Naive thymus-derived CD4-positive, alpha-beta T cell (primary cell): Measurements from ENCODE around the gene SLC19A1. TPM values are rescaled to one million over a fixed set of nuclear protein-coding genes. Genes with fewer than 3 reads are reported as not detected.
A peak's percentile ranks its signal among the peaks of the same experiment; 100 is the strongest.

ENCODE experiments used
- ATAC-seq: fragments of 150-1000 bp; cut with Tn5 transposase; 2 replicates; pipeline ENCODE4 v1.10.0; 2021; ENCODE audit warnings: mild to moderate bottlenecking, moderate library complexity
- CTCF ChIA-PET: fragments of 350-600 bp; sonication (Branson Sonifier 250); formaldehyde crosslinking; loops from one replicate; lab custom pipeline; 2021; ENCODE audit warnings: antibody characterized with exemption; lab: Charles Lee
- POLR2A ChIA-PET: fragments of 350-600 bp; sonication (Branson Sonifier 250); formaldehyde crosslinking; loops from one replicate; lab custom pipeline; 2021; ENCODE audit warnings: antibody characterized with exemption, inconsistent platforms; lab: Charles Lee
- DNase-seq, 9 donors: peaks; one replicate each; pipeline versions ENCODE4 v3.0.0 to v3.0.0-alpha.2; 2020 to 2022; ENCODE audit warnings: mixed read lengths in 1 of 9
- H3K27ac ChIP-seq: one replicate; pipeline ENCODE4 v1.7.0; 2013; ENCODE audit warnings: mild to moderate bottlenecking, low read depth, low read length, moderate library complexity
- H3K27me3 ChIP-seq, 2 donors: one replicate each; pipeline ENCODE4 v1.7.0; 2013; ENCODE audit warnings: low read length in 2 of 2, mild to moderate bottlenecking in 2 of 2, moderate library complexity in 2 of 2; ENCODE audit not compliant: control insufficient read depth in 2 of 2, insufficient read depth in 2 of 2
- H3K36me3 ChIP-seq, 3 experiments: 1 replicate in 2 of 3; 2 replicates in 1 of 3; pipeline ENCODE4 v1.7.0; 2013; ENCODE audit warnings: low read length in 3 of 3, mild to moderate bottlenecking in 3 of 3, moderate library complexity in 1 of 3; ENCODE audit not compliant: insufficient read depth in 3 of 3, control insufficient read depth in 2 of 3
- H3K4me1 ChIP-seq, 2 donors: one replicate each; pipeline ENCODE4 v1.7.0; 2013; ENCODE audit warnings: low read length in 2 of 2, mild to moderate bottlenecking in 2 of 2, moderate library complexity in 1 of 2; ENCODE audit not compliant: control insufficient read depth in 2 of 2, insufficient read depth in 2 of 2
- H3K4me3 ChIP-seq: 2 replicates; pipeline ENCODE4 v1.7.0; 2013; ENCODE audit warnings: mild to moderate bottlenecking, low read length
- H3K9me3 ChIP-seq, 3 experiments: 1 replicate in 2 of 3; 2 replicates in 1 of 3; pipeline ENCODE4 v1.7.0; 2013; ENCODE audit warnings: low read length in 3 of 3; ENCODE audit not compliant: control insufficient read depth in 2 of 3
- H3K27ac Mint-ChIP-seq, 9 donors: one replicate each; pipeline ENCODE4 v1.8.0; 2020 to 2022; ENCODE audit warnings: mixed read lengths in 9 of 9, mild to moderate bottlenecking in 8 of 9, moderate library complexity in 5 of 9, inconsistent platforms in 2 of 9
- H3K27me3 Mint-ChIP-seq, 5 donors: one replicate each; pipeline ENCODE4 v1.8.0; 2021 to 2022; ENCODE audit warnings: mixed read lengths in 5 of 5, mild to moderate bottlenecking in 1 of 5
- H3K36me3 Mint-ChIP-seq, 5 donors: one replicate each; pipeline ENCODE4 v1.8.0; 2020 to 2022; ENCODE audit warnings: mixed read lengths in 5 of 5, mild to moderate bottlenecking in 3 of 5, inconsistent platforms in 1 of 5
- H3K4me1 Mint-ChIP-seq, 7 donors: one replicate each; pipeline ENCODE4 v1.8.0; 2020 to 2022; ENCODE audit warnings: mixed read lengths in 7 of 7, mild to moderate bottlenecking in 3 of 7, inconsistent platforms in 1 of 7
- H3K4me3 Mint-ChIP-seq, 10 donors: one replicate each; pipeline ENCODE4 v1.8.0; 2020 to 2022; ENCODE audit warnings: mild to moderate bottlenecking in 10 of 10, mixed read lengths in 10 of 10, moderate library complexity in 6 of 10, inconsistent platforms in 2 of 10
- H3K9me3 Mint-ChIP-seq, 11 donors: one replicate each; pipeline ENCODE4 v1.8.0; 2020 to 2022; ENCODE audit warnings: mixed read lengths in 11 of 11, mild to moderate bottlenecking in 4 of 11, inconsistent platforms in 1 of 11, moderate library complexity in 1 of 11
- intact Hi-C, 2 donors: fragments of 100-400 bp; cut with micrococcal nuclease; formaldehyde crosslinking; loops; one replicate each; pipeline ENCODE4 v1.15.1; 2023
- polyA plus RNA-seq, 2 donors: library from polyadenylated mRNA; unstranded; fragments of 300-500 nt; fragmentation: Illumina TruSeq; gene quantifications; one replicate each; pipeline ENCODE4 v1.2.3, GENCODE V29; 2021
- total RNA-seq, 6 experiments: library from RNA in 5 of 6; stranded (reverse) in 5 of 6; gene quantifications; 1 replicate in 5 of 6; 2 replicates in 1 of 6; pipeline ENCODE4 v1.2.3 and lab custom pipeline; 2021 to 2026

Gene SLC19A1
- total and polyA plus RNA-seq, 7 experiments from 2014 or later = 10.5 to 49.1 (median 15.6) TPM

DNA sequence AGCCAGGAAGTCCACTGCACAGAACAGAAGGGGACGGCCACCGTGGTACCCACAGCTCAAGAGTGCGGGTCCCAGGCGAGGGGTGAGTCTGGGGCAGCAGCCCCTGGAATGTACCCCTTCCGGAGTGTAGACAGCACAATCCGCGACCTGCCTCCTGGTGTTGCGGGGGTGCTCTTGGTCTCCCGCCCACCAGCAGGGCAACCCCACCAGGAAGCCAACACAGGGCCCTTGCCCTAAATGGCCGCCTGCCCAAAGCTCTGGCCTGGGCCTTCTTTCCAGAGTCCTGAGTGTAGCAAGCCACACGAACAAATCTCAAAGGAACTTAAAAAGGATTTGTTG is 1.1 kb upstream of the SLC19A1 start:
- Mint-ChIP-seq H3K4me3 (peak overlapping the region; percentile 11 to 82 (median 62)), H3K4me1 (peaks cover 7 to 28% (median 16%) of the 10 kb centered on the region in 7 donors), H3K27ac (peak overlapping the region in 7 of 9 donors; percentile 55 to 79 (median 65)), H3K27me3 (no peaks in the 10 kb centered on the region), H3K9me3 (no peaks in the 10 kb centered on the region), H3K36me3 (peaks cover 0 to 2% (median 0%) of the 10 kb centered on the region in 5 donors)
- H3K27ac ChIP-seq = peak overlapping the region; percentile 80
- H3K27me3 ChIP-seq = no peaks in the 10 kb centered on the region
- no peaks in the 10 kb centered on the region for H3K9me3 ChIP-seq
- peaks cover 7 to 15% of the 10 kb centered on the region in 2 donors for H3K4me1 ChIP-seq
- DNase-seq = no peak
- POLR2A ChIA-PET = no interaction called here
- CTCF ChIA-PET = no interaction called here
- no peak for ATAC-seq
- intact Hi-C loops = loop anchor here (2.0 to 5.0 kb wide), 3 partner anchors 71 to 256 kb away; partner anchors contain the start of genes POFUT2 (in 2 of the 2) and PCBP3 (in 1 of the 2)
- H3K4me3 ChIP-seq = peak overlapping the region; percentile 30
- no peaks in the 10 kb centered on the region for H3K36me3 ChIP-seq

DNA sequence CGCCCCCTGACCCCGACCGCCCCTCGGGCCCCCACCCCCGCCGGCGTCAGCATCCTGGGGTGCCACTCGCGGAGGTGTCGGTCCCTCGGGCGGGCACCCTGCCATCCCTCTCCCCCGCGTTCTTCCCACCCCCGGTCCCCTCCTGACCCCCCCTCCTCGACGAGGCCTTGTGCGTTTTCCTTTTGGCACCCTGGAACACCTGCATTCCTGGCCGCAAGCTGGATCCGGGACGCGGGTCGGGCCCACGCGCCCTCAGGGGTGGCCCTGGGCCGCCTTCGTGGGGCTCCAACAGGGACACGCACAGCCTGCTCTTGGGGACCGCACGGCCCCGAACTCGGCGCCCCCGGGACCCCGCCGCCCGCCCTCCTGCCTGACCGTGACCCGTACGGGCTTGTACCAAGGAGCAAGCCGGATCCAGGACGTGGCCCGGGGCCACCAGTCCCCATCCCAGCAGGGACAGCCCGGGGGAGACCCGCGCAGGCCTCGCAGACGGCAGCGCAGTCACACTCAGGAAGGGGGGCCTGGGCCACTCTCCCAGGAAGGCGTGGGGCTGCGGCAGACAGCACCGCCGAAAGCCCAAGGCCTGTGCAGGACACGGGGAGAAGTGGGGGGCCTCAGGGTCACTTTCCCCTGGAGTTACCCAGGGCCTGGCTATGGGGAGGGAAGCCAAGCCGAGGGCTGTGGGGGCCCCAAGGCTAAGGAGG is 579 bp upstream of the SLC19A1 start:
- H3K27me3 Mint-ChIP-seq = no peaks in the 10 kb centered on the region
- peak overlapping the region in 2 of 9 donors; percentile 55 to 76 for H3K27ac Mint-ChIP-seq
- POLR2A ChIA-PET = no interaction called here
- H3K4me3 ChIP-seq = peak overlapping the region; percentile 30
- no peaks in the 10 kb centered on the region for H3K9me3 ChIP-seq
- intact Hi-C loops = loop anchor here (1.0 to 5.0 kb wide), 6 partner anchors 8 to 256 kb away; partner anchors contain the start of genes POFUT2 (in 2 of the 2) and PCBP3 (in 1 of the 2)
- peaks cover 7 to 23% (median 16%) of the 10 kb centered on the region in 7 donors for H3K4me1 Mint-ChIP-seq
- H3K27me3 ChIP-seq = no peaks in the 10 kb centered on the region
- CTCF ChIA-PET = no interaction called here
- ATAC-seq = no peak
- no peaks in the 10 kb centered on the region for H3K9me3 Mint-ChIP-seq
- DNase-seq = peak in 2 of 9 donors; percentile 19 to 29
- H3K36me3 ChIP-seq = no peaks in the 10 kb centered on the region
- H3K36me3 Mint-ChIP-seq = peaks cover 0 to 2% (median 0%) of the 10 kb centered on the region in 5 donors
- peaks cover 7 to 15% of the 10 kb centered on the region in 2 donors for H3K4me1 ChIP-seq
- H3K27ac ChIP-seq = peak overlapping the region; percentile 80
- peak overlapping the region in 8 of 10 donors; percentile 11 to 82 (median 62) for H3K4me3 Mint-ChIP-seq

DNA sequence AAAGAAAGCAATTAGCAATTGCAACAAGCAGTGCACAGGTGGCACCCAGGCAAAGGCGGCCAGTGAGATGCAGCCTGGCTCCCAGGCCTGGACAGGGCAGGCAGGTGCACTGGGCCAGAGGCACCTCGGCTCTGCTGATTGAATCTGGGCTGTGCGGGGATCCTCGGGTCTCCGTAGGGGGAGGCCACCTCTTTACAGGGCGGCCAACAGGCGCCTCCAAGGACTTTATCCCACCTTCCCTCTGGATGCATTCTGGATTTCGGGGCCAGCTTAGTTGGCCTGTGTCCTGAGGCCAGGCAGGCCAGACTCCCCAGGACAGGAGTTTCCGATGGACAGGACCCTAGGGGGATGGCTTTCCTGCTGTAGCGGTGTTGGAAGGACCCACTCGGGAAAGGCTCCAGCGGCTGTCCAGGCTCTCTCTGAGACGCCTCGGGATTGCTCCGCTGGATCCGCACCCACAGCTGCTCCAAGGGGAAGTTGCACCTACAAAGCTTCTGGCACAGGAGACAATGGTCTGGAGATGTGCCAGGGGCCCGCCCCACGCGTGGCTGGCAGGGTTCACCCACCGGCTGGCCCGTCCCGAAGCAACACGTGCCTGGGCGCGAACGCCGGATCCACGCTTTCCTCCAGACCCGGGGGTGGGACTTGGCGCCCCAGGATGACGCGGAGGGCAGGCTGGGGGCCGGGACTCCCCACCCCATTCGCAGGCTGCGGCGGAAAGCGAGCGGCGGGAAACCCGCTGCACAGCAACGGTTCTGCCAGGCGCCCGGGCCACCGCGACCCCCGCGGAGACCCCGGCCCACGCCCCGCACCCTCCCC is 810 bp downstream of the SLC19A1 start:
- Histone ChIP-seq H3K27ac (peak overlapping the region; percentile 80), H3K4me3 (peak overlapping the region; percentile 61), H3K36me3 (no peaks in the 10 kb centered on the region), H3K9me3 (no peaks in the 10 kb centered on the region), H3K27me3 (no peaks in the 10 kb centered on the region), H3K4me1 (peaks cover 7 to 15% of the 10 kb centered on the region in 2 donors)
- ATAC-seq (peak; percentile 81), DNase-seq (peak; percentile 56 to 84 (median 70))
- ChIA-PET POLR2A (interaction anchor here (0.7 to 1.0 kb wide), 2 partner anchors 17 to 104 kb away, joined by 3 read pairs; no protein-coding TSS in a partner anchor), CTCF (no interaction called here)
- Mint-ChIP-seq H3K36me3 (peaks cover 0 to 2% (median 0%) of the 10 kb centered on the region in 5 donors), H3K4me3 (peak overlapping the region; percentile 66 to 89 (median 78)), H3K9me3 (no peaks in the 10 kb centered on the region), H3K4me1 (peaks cover 7 to 18% (median 15%) of the 10 kb centered on the region in 7 donors), H3K27ac (peak overlapping the region in 8 of 9 donors; percentile 71 to 92 (median 81)), H3K27me3 (no peaks in the 10 kb centered on the region)
- intact Hi-C loops = loop anchor here (1.0 to 5.0 kb wide), 8 partner anchors 10 to 254 kb away; partner anchors contain the start of genes POFUT2 (in 2 of the 2) and PCBP3 (in 1 of the 2)

DNA sequence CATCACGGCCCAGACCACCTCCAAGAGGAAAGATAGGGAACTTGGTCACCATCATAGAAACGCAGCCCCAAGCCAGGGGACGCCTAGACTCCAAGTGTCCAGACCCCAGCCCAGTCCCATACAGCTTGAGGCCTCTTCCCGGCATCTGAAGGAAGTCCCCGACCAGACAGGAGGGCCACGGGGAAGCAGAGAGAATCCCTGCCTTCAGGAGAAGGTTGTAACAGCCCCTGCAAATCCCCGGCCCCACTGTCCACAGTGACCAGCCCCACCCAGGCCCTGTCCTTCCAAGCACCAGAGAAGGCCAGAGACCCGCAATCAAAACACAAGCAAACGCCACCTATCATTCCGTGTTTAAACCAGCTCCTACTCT is 1.7 kb downstream of the SLC19A1 start:
- ChIA-PET CTCF (interaction anchor here (1.0 to 1.7 kb wide), 2 partner anchors 55 to 57 kb away, joined by 3 to 6 read pairs; no protein-coding TSS in a partner anchor), POLR2A (interaction anchor here (1.0 kb wide), 1 partner anchor 105 kb away, joined by 3 read pairs; no protein-coding TSS in a partner anchor)
- peak in 2 of 9 donors; percentile 5 to 9 for DNase-seq
- Mint-ChIP-seq H3K36me3 (peaks cover 0 to 4% (median 0%) of the 10 kb centered on the region in 5 donors), H3K27me3 (no peaks in the 10 kb centered on the region), H3K4me3 (peak overlapping the region; percentile 66 to 89 (median 78)), H3K9me3 (no peaks in the 10 kb centered on the region), H3K27ac (peak overlapping the region; percentile 18 to 92 (median 75)), H3K4me1 (peaks cover 12 to 20% (median 16%) of the 10 kb centered on the region in 7 donors)
- no peak for ATAC-seq
- no peaks in the 10 kb centered on the region for H3K27me3 ChIP-seq
- H3K4me3 ChIP-seq = no peak overlapping the region
- peaks cover 7 to 15% of the 10 kb centered on the region in 2 donors for H3K4me1 ChIP-seq
- intact Hi-C loops = loop anchor here (2.0 to 5.0 kb wide), 2 partner anchors 62 to 253 kb away; partner anchors contain the start of gene POFUT2 (in 2 of the 2)
- no peaks in the 10 kb centered on the region for H3K9me3 ChIP-seq
- H3K36me3 ChIP-seq = no peaks in the 10 kb centered on the region
- H3K27ac ChIP-seq = peak overlapping the region; percentile 80

DNA sequence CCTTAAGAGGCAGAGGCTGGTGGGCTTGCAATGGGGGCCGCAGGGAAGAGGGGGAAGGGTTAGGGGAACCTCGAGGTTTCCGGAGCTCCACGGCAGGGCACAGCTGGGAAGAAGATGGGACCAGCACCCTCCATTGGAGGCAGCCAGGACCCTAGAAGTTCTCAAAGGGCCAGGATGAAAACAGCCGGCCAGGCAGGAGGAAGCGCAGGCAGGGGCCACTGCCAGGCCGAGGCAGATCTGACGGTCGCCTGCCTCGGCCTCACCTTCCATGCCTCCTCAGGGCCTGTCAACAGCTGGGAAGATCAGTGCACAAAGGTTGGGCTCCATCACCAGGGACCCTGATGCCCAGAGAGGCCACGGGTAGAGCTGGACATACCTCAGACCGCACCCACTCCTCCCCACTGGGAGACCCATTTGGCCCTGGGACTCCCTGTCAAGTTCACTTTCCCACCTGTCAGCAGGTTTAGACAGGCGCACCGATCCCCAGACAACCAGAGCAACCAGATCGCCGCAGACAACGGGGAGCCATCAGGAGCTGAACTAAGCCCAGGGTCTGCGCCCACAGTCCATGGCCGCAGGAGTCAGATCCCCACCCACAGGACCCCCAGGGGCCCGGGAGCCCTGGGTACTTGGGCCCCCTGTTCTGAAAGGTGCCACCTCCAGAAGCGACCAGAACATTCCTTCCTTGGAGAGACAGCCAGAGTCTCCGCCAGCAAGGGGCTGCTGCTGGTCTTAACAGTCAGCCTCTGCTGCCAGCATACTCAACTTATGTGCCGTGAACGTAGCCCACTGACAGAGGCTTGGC is 2.2 kb downstream of the SLC19A1 start:
- ChIA-PET CTCF (interaction anchor here (1.0 to 1.7 kb wide), 2 partner anchors 56 to 57 kb away, joined by 3 to 6 read pairs; no protein-coding TSS in a partner anchor), POLR2A (interaction anchor here (1.0 kb wide), 1 partner anchor 106 kb away, joined by 3 read pairs; no protein-coding TSS in a partner anchor)
- H3K27ac ChIP-seq = no peak overlapping the region
- DNase-seq = peak in 2 of 9 donors; percentile 4 to 14
- Mint-ChIP-seq H3K9me3 (no peaks in the 10 kb centered on the region), H3K4me3 (peak overlapping the region; percentile 66 to 89 (median 78)), H3K36me3 (peaks cover 0 to 4% (median 0%) of the 10 kb centered on the region in 5 donors), H3K4me1 (peaks cover 12 to 25% (median 16%) of the 10 kb centered on the region in 7 donors), H3K27me3 (no peaks in the 10 kb centered on the region), H3K27ac (peak overlapping the region; percentile 70 to 92 (median 76))
- no peak for ATAC-seq
- no peak overlapping the region for H3K4me3 ChIP-seq
- intact Hi-C loops = loop anchor here (2.0 to 5.0 kb wide), 2 partner anchors 61 to 253 kb away; partner anchors contain the start of gene POFUT2 (in 2 of the 2)
- H3K4me1 ChIP-seq = peaks cover 7 to 15% of the 10 kb centered on the region in 2 donors
- H3K36me3 ChIP-seq = no peaks in the 10 kb centered on the region
- H3K27me3 ChIP-seq = no peaks in the 10 kb centered on the region
- H3K9me3 ChIP-seq = no peaks in the 10 kb centered on the region
